Vein endothelial cell (primary cell): Measurements from ENCODE around the gene RNF157. TPM values are rescaled to one million over a fixed set of nuclear protein-coding genes. Genes with fewer than 3 reads are reported as not detected.

Experiments
- small RNA-seq: library from RNA; depleted of rRNA; stranded (forward); fragments of <200 nt; gene quantifications from one replicate; pipeline ENCODE3, GENCODE V24; 2012
- total RNA-seq: library from RNA; depleted of rRNA; stranded (reverse); fragments of >200 nt; gene quantifications from 2 replicates; pipeline ENCODE4 v1.2.3, GENCODE V29; 2012

Gene RNF157
- 0.29 and 0.65 TPM in 2 replicates for total RNA-seq

GRCh38 chr17:76240461-76241203, at the start of gene RNF157:
TSS of gene RNF157 (minus strand) at chr17:76240493. CDS start at chr17:76240240, 253 bp downstream.

GRCh38 chr17:76264755-76265623, 24.7 kb upstream of the RNF157 start, which contains the start of gene UBALD2:
TSS of gene UBALD2 (plus strand) at chr17:76265348. CDS start at chr17:76265506, 158 bp downstream.

GRCh38 chr17:76141212-76142038, 98.9 kb downstream of the RNF157 start, which contains the start of gene FOXJ1:
TSS of gene FOXJ1 (minus strand) at chr17:76141245. CDS start at chr17:76140395, 850 bp downstream.

GRCh38 chr17:76103274-76104139, 136.8 kb downstream of the RNF157 start, which contains the start of gene EXOC7:
TSS of gene EXOC7 (minus strand) at chr17:76103787. CDS start at chr17:76103692, 95 bp downstream.

Small RNA genes lying within 50 kb of the gene (small RNA-seq; reads per million reads assigned to genes)
- not detected for gene ATP5MGP6
- 0.08 reads per million for gene MIR6868

Other genes starting within 250 kb of the RNF157 start
- 0.33 and 1.5 TPM in 2 replicates for gene CDK3, start 239.6 kb downstream of the RNF157 start, total RNA-seq
- gene EVPL, start 213.2 kb downstream of the RNF157 start, total RNA-seq = not detected in 2 replicates
- gene SRP68, start 168.0 kb downstream of the RNF157 start, total RNA-seq = 29.4 and 33.4 TPM in 2 replicates
- not detected in 2 replicates for gene GALR2, start 165.7 kb downstream of the RNF157 start, total RNA-seq
- gene ZACN, start 161.3 kb downstream of the RNF157 start, total RNA-seq = not detected in 2 replicates
- gene EXOC7, start 136.7 kb downstream of the RNF157 start, total RNA-seq = 102 and 107 TPM in 2 replicates
- not detected in 2 replicates for gene FOXJ1, start 99.2 kb downstream of the RNF157 start, total RNA-seq
- 8.4 and 11.1 TPM in 2 replicates for gene UBALD2, start 24.9 kb upstream of the RNF157 start, total RNA-seq
- 2.0 and 3.2 TPM in 2 replicates for gene QRICH2, start 67.8 kb upstream of the RNF157 start, total RNA-seq
- gene PRPSAP1, start 113.4 kb upstream of the RNF157 start, total RNA-seq = 83.8 and 85.9 TPM in 2 replicates
- 138 and 156 TPM in 2 replicates for gene SPHK1, start 144.1 kb upstream of the RNF157 start, total RNA-seq
- 26.1 and 26.8 TPM in 2 replicates for gene UBE2O, start 212.7 kb upstream of the RNF157 start, total RNA-seq
- not detected in 2 replicates for gene AANAT, start 227.1 kb upstream of the RNF157 start, total RNA-seq